Stimulated activated CD4-positive, alpha-beta T cell treated with anti-CD3 and anti-CD28 coated beads, Interleukin-1b, Interleukin-23, amount 100 ng/mL, for 24 hours (primary cell): ENCODE measurements around the gene ROBO1.
"Not testable (repeated sequence)": the region's sequence is repeated elsewhere in the genome, so short reads cannot be mapped to it uniquely, and the experiment has no call there.

Source experiments
- DNase-seq, 4 experiments: peaks; one replicate each; pipeline ENCODE4 v3.0.0-alpha.2; 2020; ENCODE audit warnings: low read depth in 4 of 4, low spot score in 1 of 4

The ROBO1 gene

GRCh38 chr3:78761126-78761525 lies 1006.7 kb downstream of the ROBO1 start:
- DNase-seq, result no peak

- no peak for DNase-seq
Measured at GRCh38 chr3:78757731-78758130, 1010.1 kb downstream of the ROBO1 start.

DNA sequence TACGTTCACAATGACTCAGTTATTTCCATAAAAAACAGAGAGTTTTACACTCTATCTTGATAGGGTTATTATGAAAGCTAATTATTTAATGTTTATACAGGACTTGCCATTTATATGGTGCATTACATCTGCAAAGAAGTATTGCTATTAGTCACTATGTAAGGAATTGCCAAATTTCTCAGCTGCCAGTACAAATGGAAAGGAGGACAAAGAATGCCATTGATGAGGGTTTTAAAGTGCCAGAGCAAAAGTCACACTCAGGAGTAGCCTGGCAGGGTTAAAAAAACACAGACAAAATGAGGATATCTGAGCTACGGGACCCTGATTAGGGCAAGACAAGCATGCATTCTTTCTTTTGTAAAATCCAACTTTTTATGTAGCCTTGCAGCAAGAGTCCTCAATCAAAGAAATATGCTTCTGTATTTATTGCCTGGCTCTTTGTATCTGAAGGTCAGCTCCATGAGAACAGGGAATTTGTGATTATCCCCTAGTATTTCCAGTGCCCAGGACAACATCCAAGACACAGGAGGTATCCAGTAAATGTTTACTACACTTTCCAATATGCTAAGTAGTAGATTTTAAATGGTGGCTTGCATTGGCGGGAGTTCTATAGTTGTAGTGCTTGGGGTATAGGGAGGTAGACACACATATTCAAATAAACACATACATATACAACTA lies 1013.6 kb downstream of the ROBO1 start:
- no peak for DNase-seq

- no peak for DNase-seq
Measured at GRCh38 chr3:78751266-78751665, 1016.5 kb downstream of the ROBO1 start.

DNA sequence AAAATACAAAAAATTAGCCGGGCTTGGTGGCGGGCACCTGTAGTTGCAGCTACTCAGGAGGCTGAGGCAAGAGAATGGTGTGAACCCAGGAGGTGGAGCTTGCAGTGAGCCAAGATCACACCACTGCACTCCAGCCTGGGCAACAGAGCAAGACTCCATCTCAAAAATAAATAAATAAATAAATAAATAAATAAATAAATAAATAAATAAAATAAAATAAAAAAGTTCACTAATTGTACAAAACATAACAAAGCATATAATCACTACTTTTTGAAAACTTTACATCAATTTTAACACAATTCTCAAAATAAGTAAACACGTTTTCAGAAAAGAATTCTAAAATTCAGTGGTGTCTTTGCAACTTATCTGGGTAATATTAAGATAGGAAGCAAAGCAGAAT lies 1017.5 kb downstream of the ROBO1 start:
- not testable (repeated sequence) for DNase-seq

GRCh38 chr3:78749056-78749455 lies 1018.7 kb downstream of the ROBO1 start:
- DNase-seq, result no peak

- no peak for DNase-seq
Measured at GRCh38 chr3:78745847-78746246, 1022.0 kb downstream of the ROBO1 start.

DNA sequence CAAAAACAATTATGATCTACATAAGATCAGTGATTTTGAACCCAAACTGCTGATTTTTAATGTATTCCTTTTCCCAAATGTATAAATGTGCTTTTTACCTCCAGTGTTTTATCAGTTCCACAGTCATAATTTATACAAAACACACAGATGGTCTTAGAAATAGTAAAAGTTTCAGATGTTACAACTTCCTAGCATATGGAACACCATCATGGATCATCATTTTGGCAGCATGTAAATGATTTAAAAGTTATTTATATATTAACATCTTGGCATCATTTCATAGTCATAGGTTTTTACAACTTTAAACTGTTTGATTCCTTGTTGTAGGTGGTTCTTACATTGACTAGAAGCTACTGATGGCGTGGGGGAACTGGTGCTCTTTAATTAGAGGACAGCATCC lies 1025.3 kb downstream of the ROBO1 start:
- DNase-seq, result no peak

GRCh38 chr3:78742041-78742440 lies 1025.8 kb downstream of the ROBO1 start:
- DNase-seq, result no peak

GRCh38 chr3:78741066-78741645 lies 1026.6 kb downstream of the ROBO1 start:
- DNase-seq, result no peak

GRCh38 chr3:78738833-78739232 lies 1029.0 kb downstream of the ROBO1 start:
- no peak for DNase-seq

- DNase-seq, result no peak
Measured at GRCh38 chr3:78737988-78738387, 1029.8 kb downstream of the ROBO1 start.

GRCh38 chr3:78736863-78737262 lies 1030.9 kb downstream of the ROBO1 start:
- DNase-seq, result no peak

GRCh38 chr3:78734048-78734637 lies 1033.7 kb downstream of the ROBO1 start:
- DNase-seq, result no peak

DNA sequence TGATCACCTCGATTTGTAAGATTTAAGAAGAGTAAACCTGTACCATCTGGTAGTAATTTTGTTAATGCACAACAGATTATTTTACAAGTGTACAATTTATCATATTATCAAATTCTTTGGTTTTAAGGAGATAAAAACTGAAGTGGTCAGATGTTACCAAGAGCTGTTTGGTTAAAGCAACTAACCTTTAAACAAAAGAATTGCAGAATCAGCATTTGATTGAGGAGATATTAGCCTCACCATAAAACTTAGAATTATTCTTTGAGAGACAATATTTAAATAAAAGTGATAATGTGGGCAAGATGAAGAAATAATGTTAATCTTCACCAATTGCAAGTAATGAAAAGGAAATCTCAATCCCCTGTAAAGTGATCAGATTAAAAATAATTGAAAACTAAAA lies 1034.9 kb downstream of the ROBO1 start:
- DNase-seq, result no peak

- no peak for DNase-seq
Measured at GRCh38 chr3:78732471-78732870, 1035.3 kb downstream of the ROBO1 start.

- DNase-seq, result no peak
Measured at GRCh38 chr3:78729946-78730345, 1037.9 kb downstream of the ROBO1 start.

DNA sequence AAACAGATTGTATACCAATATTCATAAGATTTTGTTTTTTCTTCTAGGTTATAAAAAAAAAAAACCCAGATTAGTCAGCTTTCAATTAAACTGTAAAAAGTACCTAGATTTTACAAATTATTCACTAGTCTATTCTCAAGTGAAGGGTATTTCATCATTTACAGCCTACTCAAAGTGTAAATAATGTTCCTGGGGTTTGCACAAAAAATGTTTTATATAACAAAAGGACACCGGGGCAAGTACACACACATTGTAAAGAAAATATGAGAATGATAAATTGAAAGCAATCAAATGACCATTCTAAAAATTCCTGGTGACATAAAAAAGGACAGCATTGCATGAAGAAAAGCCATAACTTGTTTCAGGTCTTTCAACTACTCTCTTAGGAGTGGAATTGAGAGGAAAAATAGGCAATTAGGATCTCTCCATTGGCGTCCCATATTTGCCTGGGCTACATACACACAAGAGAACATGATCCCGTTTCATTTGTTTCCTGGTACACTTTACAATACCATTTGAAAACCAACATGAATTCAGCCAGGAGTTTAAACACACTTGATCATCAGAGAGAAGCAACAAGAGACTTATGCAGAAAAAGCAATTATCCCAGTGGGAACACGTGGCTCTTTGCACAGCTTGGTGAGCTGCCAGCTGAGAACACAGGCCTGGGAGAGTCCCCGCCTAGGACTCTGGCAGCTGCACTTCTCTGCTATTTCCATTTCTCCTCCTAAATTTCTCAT lies 1039.2 kb downstream of the ROBO1 start:
- DNase-seq, result no peak

DNA sequence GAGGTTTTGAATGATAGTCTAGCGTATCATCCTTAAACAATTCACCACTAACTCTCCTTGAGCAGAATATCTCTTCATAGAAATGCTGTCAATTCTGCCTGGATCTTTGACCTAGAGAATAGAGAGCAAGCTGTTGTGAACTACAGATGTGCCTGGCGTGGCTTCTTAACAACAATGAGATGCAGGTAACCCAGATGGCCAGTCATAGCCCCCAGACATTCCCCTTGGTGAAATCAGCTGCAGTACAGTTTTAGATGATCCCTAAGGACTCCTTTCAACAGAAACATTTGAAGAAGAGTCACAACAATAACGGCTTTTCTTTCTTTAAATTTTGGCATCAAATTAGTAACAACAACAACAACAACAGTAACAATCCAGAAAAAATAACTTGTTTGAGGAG lies 1041.3 kb downstream of the ROBO1 start:
- DNase-seq, result no peak

DNA sequence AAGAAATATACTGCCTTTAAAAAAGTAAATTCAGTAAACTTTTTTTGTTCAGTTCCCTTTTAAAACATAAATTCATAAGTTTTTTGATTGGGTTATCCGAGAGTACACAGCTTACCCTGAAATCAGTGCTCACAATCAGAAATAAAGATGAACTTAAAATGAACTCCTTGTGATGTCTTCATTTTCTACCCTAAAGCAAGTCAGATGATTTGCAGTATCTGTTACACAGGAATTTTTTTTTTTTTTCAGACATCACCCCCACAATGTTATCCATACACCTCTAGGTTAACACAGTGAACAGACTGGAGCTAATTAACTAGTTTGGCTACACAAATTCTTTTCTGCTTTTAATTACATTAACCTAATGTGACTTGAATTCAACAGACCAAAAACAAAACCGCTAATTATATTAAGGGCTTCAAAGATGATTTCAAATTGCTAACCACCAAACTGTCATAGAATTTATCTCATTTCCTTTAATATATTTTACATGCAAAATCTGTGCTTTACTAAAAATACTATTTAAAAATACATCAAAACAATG lies 1042.0 kb downstream of the ROBO1 start:
- no peak for DNase-seq

DNA sequence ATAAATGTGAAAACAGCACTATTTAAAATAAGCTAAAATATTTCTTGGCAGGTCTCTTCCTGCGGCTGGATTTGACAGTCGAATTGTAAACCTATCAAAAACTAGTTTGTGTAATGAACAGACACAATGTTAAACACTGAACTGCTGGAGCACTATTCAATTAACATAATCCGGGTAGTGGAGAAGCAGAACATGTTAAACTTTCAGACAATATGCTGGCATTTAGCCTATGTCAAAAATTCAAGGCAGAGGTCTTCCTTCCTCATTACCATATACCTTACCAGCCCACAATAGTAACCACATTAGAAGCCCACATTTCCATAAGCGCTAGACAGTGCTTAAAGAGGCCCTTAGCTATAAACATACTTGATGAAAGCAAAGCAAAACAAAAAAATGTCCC lies 1042.9 kb downstream of the ROBO1 start:
- DNase-seq, result no peak

DNA sequence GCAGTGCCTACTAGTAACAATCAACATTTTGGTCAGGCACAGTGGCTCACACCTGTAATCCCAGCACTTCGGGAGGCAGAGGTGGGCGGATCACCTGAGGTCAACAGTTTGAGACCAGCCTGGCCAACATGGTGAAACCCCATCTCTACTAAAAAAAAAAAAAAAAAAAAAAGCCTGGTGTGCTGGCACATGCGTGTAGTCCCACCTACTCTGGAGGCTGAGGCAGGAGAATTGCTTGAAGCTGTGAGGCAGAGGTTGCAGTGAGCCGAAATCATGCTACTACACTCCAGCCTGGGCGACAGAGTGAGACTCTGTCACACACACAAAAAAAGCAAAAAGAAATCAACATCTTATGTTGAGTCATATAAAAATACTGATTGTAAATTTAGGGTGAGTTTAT lies 1043.4 kb downstream of the ROBO1 start:
- not testable (repeated sequence) for DNase-seq
